Measurements from ENCODE around the gene ZBTB32.

The ZBTB32 gene

GRCh38 chr19:35696835-35697234 lies 7.5 kb upstream of the ZBTB32 start:
- no peak for DNase-seq

GRCh38 chr19:35702223-35703012 lies 1.9 kb upstream of the ZBTB32 start:
- peak; percentile 96 for DNase-seq

- no peak for DNase-seq
Measured at GRCh38 chr19:35703343-35703742, 1.0 kb upstream of the ZBTB32 start.

- DNase-seq, result no peak
Measured at GRCh38 chr19:35708391-35708790, 4.0 kb downstream of the ZBTB32 start.

GRCh38 chr19:35710784-35711723 lies 6.7 kb downstream of the ZBTB32 start:
- DNase-seq, result peak; percentile 56

- DNase-seq, result peak; percentile 49
Measured at GRCh38 chr19:35712567-35713505, 8.5 kb downstream of the ZBTB32 start.

GRCh38 chr19:35713506-35713850 lies 9.1 kb downstream of the ZBTB32 start:
- no peak for DNase-seq

- DNase-seq, result no peak
Measured at GRCh38 chr19:35713904-35714495, 9.6 kb downstream of the ZBTB32 start.

GRCh38 chr19:35714601-35715354 lies 10.4 kb downstream of the ZBTB32 start:
- no peak for DNase-seq

- DNase-seq, result no peak
Measured at GRCh38 chr19:35715355-35715809, 11.0 kb downstream of the ZBTB32 start.

- DNase-seq, result peak; percentile 52
Measured at GRCh38 chr19:35715981-35716800, 11.8 kb downstream of the ZBTB32 start.

GRCh38 chr19:35716801-35717664 lies 12.7 kb downstream of the ZBTB32 start:
- DNase-seq, result peak; percentile 95

- DNase-seq, result peak; percentile 22
Measured at GRCh38 chr19:35717665-35718344, 13.4 kb downstream of the ZBTB32 start, which contains the start of gene KMT2B. TSS of gene KMT2B (plus strand) at chr19:35718003. CDS start at chr19:35718019, 16 bp downstream.

GRCh38 chr19:35718345-35719041 lies 14.1 kb downstream of the ZBTB32 start:
- DNase-seq, result peak; percentile 24

- DNase-seq, result no peak
Measured at GRCh38 chr19:35719402-35720162, 15.2 kb downstream of the ZBTB32 start.

- DNase-seq, result no peak
Measured at GRCh38 chr19:35720163-35720524, 15.8 kb downstream of the ZBTB32 start.

- DNase-seq, result no peak
Measured at GRCh38 chr19:35720648-35721047, 16.3 kb downstream of the ZBTB32 start.

All from suppressor macrophage treated with lipopolysaccharide for 4 hours (primary cell).